Cardiac muscle cell (in vitro differentiated cells and primary cell): Measurements from ENCODE around the gene OR2B6. TPM values are rescaled to one million over a fixed set of nuclear protein-coding genes. Genes with fewer than 3 reads are reported as not detected.

ENCODE experiments used
- DNase-seq, 2 donors: peaks; one replicate each; pipeline versions ENCODE4 v3.0.0 to v3.0.0-alpha.2; 2010 to 2017; ENCODE audit warnings: low read depth in 1 of 2, low spot score in 1 of 2
- H3K27ac ChIP-seq: fragments of 200-600 bp; sonication (generic); 2 replicates; pipeline ENCODE4 v1.5.1; 2016
- H3K27me3 ChIP-seq: fragments of 200-600 bp; sonication (generic); 2 replicates; pipeline ENCODE4 v1.6.0; 2016; ENCODE audit warnings: control low read depth
- H3K36me3 ChIP-seq: fragments of 200-600 bp; sonication (generic); 2 replicates; pipeline ENCODE4 v1.5.1; 2016; ENCODE audit warnings: control low read depth
- H3K4me1 ChIP-seq: fragments of 200-600 bp; sonication (generic); 2 replicates; pipeline ENCODE4 v1.8.1; 2017; ENCODE audit warnings: low read depth, mild to moderate bottlenecking, mixed run types
- H3K4me3 ChIP-seq: fragments of 200-600 bp; sonication (generic); 2 replicates; pipeline ENCODE4 v1.5.1; 2016; ENCODE audit warnings: mild to moderate bottlenecking
- H3K9me3 ChIP-seq: fragments of 200-600 bp; sonication (generic); 2 replicates; pipeline ENCODE4 v1.5.1; 2017; ENCODE audit warnings: low read depth, mild to moderate bottlenecking, control low read depth
- polyA plus RNA-seq: library from polyadenylated mRNA; unstranded; fragments of >200 nt; fragmentation: Nextera tagmentation; extraction: Ambion mirVana; gene quantifications from 2 replicates; pipeline ENCODE4 v1.2.1, GENCODE V29; 2016
- total RNA-seq: library from RNA; depleted of rRNA; stranded (reverse); fragments of >200 nt; gene quantifications from 2 replicates; pipeline ENCODE4 v1.2.3, GENCODE V29; 2016
- TF ChIP-seq, protein P1 (sequence below): IDR thresholded peaks from 2 replicates; pipeline ENCODE4 v1.5.1; 2012; ENCODE audit warnings: low read depth, mild to moderate bottlenecking, low read length

The OR2B6 gene
- total and polyA plus RNA-seq, 2 experiments from 2014 or later, result not detected

DNA sequence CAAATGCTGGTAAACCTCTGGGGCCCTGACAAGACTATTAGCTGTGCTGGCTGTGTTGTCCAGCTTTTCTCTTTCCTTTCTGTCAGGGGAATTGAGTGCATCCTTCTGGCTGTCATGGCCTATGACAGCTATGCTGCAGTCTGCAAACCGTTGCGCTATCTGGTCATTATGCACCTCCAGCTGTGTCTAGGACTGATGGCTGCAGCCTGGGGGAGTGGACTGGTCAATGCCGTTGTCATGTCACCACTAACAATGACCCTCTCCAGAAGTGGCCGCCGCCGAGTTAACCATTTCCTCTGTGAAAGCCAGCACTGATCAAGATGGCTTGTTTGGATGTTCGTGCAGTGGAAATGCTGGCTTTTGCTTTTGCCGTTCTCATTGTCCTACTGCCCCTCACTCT lies 20.3 kb downstream of the OR2B6 start:
- TF ChIP-seq, protein P1, sequence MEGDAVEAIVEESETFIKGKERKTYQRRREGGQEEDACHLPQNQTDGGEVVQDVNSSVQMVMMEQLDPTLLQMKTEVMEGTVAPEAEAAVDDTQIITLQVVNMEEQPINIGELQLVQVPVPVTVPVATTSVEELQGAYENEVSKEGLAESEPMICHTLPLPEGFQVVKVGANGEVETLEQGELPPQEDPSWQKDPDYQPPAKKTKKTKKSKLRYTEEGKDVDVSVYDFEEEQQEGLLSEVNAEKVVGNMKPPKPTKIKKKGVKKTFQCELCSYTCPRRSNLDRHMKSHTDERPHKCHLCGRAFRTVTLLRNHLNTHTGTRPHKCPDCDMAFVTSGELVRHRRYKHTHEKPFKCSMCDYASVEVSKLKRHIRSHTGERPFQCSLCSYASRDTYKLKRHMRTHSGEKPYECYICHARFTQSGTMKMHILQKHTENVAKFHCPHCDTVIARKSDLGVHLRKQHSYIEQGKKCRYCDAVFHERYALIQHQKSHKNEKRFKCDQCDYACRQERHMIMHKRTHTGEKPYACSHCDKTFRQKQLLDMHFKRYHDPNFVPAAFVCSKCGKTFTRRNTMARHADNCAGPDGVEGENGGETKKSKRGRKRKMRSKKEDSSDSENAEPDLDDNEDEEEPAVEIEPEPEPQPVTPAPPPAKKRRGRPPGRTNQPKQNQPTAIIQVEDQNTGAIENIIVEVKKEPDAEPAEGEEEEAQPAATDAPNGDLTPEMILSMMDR, result no peak
- no peak for DNase-seq
- Histone ChIP-seq H3K36me3 (no peaks in the 10 kb centered on the region), H3K4me3 (no peak overlapping the region), H3K9me3 (no peaks in the 10 kb centered on the region), H3K4me1 (no peaks in the 10 kb centered on the region), H3K27me3 (peaks cover 7% of the 10 kb centered on the region), H3K27ac (no peak overlapping the region)

DNA sequence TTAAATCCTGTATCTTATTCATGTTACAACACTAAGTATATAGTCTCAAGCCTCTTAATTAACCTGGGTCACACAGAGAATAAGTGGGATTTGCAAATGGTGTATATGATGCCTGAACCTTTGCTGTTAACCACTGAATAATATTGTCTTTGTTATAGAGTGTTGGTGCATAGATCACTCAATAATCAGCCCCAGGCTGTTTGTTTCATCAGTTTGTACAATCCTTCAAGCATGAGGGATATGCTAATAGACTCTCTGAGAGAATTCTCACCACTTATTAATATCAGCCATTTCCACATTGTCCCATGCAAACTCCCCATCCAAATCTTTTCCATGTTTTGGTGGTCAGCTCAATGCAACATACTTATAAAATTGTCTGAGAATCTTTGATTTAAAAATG lies 21.7 kb downstream of the OR2B6 start:
- Histone ChIP-seq H3K9me3 (no peaks in the 10 kb centered on the region), H3K4me3 (no peak overlapping the region), H3K4me1 (no peaks in the 10 kb centered on the region), H3K36me3 (no peaks in the 10 kb centered on the region), H3K27ac (no peak overlapping the region), H3K27me3 (peaks cover 7% of the 10 kb centered on the region)
- TF ChIP-seq, protein P1, result no peak
- DNase-seq, result no peak

DNA sequence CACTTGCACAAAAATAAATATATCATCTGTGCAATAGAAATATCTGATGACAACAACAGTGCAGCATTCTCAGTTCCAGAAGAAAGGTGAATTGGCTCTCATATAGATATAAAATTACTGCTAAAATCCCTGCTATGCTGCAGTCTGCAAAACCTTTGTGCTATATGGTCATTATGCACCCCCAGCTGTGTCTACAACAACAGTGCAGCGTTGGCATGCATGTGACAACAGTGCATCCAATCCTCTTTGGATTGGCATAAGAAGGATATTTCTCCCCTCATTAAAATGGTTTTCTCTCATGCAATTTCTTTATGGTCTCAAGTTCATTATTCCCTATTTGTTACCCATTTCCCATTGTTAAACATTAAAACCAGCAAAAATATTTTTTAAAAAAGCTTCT lies 23.1 kb downstream of the OR2B6 start:
- Histone ChIP-seq H3K4me1 (no peaks in the 10 kb centered on the region), H3K36me3 (no peaks in the 10 kb centered on the region), H3K4me3 (no peak overlapping the region), H3K27ac (no peak overlapping the region), H3K27me3 (peaks cover 7% of the 10 kb centered on the region), H3K9me3 (no peaks in the 10 kb centered on the region)
- no peak for DNase-seq
- TF ChIP-seq, protein P1, result no peak

DNA sequence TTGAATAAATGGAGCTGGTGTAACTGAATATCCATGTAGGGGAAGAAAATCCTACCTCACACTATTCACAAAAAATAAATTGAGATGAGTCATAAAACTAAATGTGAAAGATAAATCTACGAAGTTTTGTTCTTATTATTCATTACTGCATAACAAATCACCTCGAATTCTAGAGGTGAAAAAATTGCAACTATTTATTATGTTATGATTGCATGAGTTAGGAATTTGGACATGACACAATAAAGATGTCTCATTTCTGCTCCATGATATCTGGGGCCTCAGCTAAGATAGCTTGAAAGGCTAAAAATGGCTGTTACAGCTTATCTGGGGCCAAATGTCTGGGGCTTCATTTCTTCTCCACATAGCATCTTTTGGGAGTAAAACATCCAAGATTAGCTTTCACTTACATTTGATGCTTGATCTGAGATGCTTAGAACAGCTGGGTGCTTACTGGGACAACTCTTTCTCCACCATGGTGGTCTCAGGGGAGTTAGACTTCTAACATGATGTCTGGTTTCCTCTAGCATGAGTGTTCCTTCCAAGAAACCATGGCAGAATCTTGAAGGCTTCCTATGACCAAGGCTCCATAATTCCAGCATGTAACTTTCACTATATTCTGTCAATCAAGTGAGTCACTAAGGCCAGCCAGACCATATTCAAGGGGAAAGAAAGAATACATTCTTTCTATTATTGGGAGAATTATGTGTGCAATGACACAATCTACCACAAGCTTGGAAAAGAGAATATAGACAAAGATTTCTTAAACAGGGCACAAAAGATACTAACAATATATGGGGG lies 30.1 kb downstream of the OR2B6 start:
- no peak overlapping the region for H3K27ac ChIP-seq
- H3K4me3 ChIP-seq, result no peak overlapping the region
- H3K27me3 ChIP-seq, result peaks cover 50% of the 10 kb centered on the region
- peak in 1 of 2 donors; percentile 24 for DNase-seq
- no peaks in the 10 kb centered on the region for H3K4me1 ChIP-seq
- no peaks in the 10 kb centered on the region for H3K9me3 ChIP-seq
- TF ChIP-seq, protein P1, result no peak
- no peaks in the 10 kb centered on the region for H3K36me3 ChIP-seq

DNA sequence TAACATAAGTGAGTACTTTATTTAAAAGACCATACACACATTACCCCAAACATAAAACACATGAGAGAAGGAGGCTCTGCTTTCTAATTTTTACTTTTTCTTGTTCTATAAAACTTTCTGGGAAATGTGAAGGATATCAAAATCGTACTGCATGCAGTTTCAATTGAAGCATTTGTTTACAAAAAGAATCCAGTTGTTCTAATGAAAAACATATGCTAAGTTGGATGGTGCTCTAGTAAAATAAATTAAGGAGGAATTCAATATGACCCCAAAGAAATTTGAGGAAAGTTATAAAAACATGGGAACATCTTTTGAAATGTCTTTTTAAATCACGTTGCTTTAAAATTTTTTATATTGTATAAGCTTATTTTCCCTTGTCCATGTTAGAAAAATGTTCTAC lies 37.6 kb downstream of the OR2B6 start:
- H3K4me1 ChIP-seq, result no peaks in the 10 kb centered on the region
- H3K27me3 ChIP-seq, result peaks cover 34% of the 10 kb centered on the region
- TF ChIP-seq, protein P1, result no peak
- H3K9me3 ChIP-seq, result no peaks in the 10 kb centered on the region
- no peak overlapping the region for H3K4me3 ChIP-seq
- no peak overlapping the region for H3K27ac ChIP-seq
- no peaks in the 10 kb centered on the region for H3K36me3 ChIP-seq
- DNase-seq, result no peak
